GM18870 (cell line): Measurements from ENCODE around the gene METTL18.

Source experiments
- ATAC-seq: cut with Tn5 transposase; IDR thresholded peaks from one replicate; pipeline ENCODE4 v1.9.1; 2021; ENCODE audit warnings: moderate library complexity; ENCODE audit not compliant: unreplicated experiment

Gene METTL18

DNA sequence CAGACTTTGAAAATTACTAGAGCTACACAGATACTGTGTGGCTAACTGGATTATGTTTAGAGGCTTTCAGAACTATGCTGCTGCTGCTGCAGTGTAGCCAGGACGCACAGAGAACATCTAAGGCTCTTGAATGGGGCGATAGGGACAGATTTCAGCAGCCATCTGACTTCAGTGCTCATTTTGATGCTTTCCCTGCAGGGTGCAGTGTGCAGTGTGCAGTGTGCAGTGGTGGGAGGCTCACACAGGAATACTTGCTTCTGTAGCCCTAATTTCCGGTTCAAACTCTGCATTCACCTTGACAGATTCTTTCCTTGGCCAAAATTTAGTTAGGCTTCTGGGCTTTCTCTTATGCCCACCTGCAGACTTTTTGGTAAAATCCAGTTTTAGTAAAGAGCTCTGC lies 7.7 kb downstream of the METTL18 start:
- ATAC-seq = no peak

DNA sequence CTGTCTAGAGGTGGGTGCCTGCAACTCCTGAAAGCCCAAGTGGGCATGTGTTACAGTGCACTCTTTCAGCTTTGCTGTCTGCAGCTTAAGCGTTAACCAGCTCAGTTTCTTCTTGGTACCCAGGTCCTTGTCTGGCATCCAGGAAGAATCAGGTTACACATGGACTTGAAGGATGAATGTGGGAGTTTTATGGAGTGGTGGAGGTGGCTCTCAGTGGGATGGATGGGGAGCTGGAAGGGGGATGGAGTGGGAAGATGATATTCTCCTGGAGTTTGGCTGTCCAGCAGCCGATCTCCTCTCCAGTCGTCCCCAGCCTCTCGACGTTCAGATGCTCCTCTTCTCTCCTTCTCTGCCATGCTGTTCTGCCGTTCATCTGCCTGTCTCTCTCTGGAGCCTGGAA lies 9.4 kb downstream of the METTL18 start:
- ATAC-seq = no peak

DNA sequence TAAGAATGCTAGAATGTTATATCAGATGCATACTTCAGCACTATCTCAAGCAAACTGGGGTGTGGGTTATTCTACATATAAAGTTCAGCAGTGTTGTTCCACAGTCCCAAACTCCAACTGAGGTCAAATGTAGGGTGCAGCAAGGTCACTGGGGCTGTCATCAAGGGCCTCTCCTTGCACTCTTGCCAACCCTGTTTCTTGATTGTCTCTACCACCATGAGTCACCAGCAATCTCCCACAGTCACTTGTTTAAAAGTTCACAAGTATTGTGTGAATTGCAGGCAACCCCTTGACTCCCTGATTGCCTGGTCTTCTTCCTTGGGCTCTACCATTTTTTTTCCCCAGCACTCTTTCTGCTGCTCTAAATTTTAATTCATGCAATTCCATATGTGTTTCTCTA lies 10.6 kb downstream of the METTL18 start:
- ATAC-seq = no peak

DNA sequence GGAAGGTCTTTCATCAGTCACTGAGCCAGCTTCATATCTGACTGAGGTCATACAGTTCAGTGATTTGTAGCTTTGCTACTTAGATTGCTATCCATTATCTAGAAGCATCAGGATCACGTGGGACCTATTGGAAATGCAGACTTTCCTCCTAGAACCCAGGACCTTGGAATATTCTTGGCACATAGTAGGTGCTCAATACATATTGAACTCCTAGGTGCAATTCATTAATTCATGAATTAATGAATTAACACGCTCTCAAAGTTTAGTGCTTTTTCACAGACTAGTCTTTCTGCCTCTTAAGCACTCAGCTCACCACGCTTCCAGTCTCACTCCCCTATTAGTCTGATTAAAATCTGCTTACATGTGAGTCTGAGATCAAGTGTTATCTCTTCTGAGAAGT lies 12.1 kb downstream of the METTL18 start:
- ATAC-seq = no peak

DNA sequence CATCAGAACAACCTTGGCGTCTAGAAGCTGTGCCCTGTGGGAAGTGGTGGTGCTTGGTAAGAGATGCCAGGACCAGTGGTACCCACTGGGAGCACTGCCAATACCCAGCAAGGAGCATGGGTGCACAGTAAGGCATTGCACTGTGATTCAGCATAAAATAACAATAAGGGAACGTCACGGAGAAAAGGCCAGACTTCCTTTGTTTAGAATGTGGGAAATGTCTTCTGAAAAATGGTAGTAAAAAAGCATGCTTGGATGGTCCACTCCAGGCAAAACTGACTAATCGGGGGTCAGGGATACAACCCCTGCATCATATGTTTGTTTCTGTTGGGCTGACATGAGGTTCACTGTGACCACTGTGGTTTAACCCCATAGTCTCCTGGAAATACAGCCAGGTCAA lies 14.7 kb downstream of the METTL18 start:
- no peak for ATAC-seq

DNA sequence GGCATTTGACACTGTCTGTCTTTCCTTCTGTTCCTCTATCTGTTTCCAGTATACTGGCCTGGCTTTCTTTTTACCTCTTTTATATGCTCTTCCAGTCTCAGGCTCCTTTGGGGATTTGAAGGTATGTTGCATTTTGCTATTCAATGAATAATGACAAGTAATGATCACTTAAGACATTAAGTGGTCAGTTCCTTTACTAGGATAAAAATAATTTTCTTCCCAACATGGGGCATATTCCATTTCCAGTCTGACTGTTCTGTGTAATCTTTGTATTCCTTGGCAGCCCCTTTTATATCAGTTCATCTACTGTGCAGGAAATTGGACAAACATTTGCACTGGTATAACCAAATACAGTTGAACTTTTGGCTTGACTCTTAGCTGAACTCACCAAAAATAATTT lies 15.6 kb downstream of the METTL18 start:
- no peak for ATAC-seq

DNA sequence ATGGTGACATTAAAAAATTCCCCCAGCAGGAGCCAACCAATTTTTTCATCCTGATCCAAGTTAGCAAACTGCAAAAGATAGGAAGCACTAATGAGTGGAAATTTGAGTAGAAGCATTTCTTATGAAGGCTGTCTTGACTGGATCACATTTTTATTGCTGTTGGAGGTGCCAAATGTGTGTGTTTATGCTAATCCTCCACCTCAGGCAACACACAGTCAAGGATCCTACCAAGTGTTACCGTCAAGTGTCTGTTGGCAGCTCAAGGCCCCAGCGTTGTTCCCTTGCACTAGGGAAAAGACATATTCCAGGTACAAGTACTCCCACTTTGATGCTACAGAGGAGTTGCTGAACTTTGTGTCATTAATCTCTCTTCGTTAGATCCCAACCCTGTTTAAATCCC lies 18.3 kb downstream of the METTL18 start:
- ATAC-seq = no peak

DNA sequence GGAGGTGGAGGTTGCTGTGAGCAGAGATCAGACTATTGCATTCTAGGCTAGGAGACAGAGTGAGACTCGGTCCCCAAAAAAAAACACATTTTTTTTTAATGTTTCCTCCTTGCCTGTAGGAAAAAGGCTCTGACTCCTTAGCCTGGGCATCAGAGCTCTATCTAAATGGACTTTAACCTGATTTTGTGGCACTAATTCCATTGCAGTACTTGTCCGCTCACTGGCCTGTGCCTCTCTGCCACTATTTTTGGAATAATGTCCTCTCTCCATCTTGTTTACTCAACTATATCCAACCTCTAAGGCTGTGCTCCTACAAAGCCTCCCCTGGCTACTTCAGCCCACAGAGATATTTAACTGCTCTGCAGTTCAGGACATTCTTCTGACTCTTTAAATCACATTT lies 26.5 kb downstream of the METTL18 start:
- no peak for ATAC-seq

DNA sequence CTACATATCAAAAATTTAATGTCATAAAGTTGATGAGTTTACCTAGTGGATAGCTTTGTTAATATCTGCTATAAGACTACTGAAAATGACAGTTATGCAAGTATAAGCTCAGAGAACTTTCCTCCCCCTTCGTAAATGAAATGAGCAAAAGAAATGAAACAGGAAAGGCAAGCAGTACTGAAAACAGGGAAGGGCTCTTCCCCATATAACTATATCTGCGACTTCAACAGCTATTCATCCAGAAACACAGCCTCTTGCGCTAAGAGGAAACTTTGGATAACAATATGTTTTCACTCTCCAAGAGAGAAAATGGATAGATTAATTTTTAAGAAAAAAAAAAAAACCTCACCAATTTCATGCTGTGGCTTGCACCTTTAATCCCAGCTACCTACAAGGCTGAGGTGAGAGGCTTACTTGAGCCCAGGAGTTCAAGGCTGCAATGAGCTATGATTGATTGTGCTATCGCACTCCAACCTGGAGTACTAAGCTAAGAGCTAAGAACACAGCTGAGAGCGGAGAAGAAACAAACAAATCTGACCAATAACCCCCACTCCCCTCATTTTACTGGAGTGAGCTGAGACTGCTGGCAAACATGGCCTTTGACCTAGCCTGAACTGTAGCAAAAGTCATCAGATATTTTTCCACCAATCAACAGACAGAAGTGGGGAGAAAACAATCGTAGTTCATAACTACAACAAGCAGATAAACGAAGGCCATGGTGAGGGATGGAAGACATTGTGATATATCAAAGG lies 29.0 kb downstream of the METTL18 start:
- ATAC-seq = no peak

DNA sequence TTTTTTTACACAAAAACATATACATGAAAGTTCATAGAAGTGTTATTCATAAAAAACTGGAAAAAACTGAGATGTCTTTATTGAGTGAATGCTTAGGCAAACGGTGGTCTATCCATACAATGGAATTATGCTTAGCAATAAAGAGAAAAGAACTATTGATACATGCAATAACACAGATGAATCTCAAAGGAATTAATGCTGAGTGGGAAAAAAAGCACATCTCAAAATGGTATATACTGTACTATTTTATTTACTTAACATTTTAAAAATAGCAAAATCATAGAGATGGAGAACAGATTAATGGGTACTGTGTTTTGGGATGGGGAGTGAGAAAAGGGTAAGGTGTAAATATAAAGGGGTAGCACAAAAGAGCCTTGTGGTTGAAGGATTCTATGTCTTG lies 29.8 kb downstream of the METTL18 start:
- ATAC-seq = no peak

DNA sequence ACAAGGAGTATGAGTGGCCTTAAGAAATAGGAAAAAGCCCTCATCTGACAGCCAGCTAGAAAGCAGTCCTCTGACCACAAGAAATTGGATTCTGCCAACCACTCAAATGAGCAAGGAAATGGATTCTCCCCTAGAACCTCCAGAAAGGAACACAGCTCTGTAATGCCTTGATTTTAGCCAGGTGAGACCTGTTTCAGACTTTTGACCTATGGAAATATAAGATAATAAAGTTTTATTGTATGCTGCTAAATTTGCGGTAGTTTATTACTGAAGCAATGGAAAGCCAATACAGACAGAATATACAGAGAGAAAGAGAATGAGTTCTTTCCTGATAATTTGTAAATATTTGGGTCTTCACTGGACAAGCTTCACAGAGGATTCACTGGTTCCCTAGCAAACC lies 32.0 kb downstream of the METTL18 start:
- ATAC-seq = no peak

DNA sequence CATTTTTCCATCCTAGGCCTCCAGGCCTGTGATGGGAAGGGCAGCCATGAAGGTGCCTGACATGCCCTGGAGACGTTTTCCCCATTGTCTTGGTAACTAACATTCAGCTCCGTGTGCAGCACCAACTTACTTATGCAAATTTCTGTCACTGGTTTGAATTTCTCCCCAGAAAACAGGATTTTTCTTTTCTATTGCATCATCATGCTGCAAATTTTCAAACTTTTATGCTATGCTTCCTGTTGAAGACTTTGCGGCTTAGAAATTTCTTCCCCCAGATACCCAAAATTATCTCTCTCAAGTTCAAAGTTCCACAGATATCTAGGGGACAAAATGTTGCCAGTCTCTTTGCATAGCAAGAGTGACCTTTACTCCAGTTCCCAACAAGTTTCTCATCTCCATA lies 35.7 kb downstream of the METTL18 start:
- ATAC-seq = no peak

DNA sequence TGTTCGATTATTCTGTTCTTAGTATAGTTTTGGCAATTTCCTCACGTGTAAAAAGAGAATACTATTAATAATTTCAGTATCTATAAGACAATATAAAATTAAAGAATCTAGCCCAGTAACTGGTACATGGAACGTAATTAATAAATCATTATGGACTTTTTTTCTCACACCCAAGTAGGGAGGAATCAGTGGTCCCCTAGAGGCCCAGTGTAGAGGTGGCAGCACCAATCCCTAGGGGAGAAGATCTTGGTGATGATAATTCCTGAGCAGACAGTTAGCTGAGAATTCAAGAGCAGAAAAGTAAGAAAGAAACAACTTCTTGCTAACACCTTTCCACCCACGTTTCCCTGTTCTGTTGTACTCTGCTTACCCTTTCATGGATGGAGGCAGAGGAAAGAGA lies 41.2 kb downstream of the METTL18 start:
- ATAC-seq = no peak

DNA sequence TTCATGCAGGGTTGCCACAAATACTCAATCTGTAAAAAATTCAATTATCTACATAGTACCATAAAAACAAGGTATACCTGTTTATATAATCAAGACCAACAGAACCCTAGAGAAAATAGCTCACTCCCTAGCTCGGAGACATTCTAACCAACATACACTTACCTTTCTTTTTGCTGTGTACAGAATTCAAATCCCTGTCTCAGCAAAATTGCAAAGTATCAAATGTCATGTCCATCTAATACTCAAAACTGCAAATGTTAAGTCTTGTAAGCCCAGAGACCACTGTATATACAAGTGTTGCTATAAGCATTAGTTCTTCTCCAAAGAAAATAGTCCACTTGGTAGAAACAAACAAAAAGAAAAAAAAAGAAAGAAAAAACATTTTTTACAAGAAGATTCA lies 44.7 kb downstream of the METTL18 start:
- no peak for ATAC-seq

DNA sequence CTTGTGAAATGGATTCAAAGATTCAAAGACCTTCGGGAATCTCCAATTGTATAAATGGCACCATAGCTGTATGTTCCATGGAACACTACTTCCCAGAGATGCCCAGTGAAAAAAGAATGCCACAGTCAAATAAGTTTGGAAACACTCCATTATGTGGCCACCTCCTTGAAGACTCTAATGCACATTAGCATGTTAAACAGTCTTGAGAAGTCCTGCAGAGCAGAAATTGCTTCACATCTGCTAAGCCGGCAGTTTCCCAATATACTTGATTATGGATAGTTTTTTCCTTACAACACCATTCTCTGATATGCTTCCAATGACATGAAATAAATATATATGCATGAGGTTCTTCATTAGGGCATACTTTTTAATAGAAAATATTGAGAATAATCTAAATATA lies 48.2 kb downstream of the METTL18 start:
- no peak for ATAC-seq

DNA sequence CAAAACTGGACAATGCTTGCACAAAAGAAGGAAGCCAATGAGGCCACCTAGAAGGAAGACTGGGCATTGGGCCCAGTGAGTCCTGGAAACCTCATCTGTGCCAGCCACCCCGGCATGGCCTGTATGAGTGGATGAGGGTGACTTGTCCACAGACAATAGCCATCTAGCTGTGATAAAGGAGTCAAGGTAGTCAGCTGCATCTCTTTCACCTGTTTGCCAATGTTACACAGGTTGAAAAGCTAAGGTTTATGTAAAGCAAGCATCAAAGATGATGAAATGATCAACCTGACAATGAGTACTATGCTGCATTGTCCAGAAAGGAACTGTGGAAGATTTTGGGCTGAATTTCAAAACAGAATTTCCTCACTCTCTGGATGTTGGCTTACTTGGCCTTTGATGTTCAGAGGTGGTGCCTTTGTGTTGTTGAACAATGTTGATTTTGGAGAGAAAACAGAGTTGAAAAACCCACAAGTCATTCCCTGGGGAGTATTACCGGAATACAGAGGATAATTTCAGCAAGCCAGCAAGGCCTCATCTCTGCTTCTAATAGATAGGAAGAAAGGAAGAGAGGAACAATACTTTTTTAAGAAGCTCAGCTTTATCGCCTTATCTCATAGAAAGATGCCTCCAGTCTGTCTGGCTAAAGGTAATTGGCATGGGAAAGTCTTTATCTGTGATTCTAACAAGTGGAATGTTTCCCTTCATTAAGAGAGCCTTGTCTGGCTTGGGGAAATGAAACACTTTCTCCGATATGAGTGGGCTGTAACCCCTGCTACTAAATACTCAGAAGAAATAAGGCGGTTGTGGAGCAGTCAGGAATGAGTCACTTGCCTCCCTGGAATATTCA lies 49.5 kb downstream of the METTL18 start:
- no peak for ATAC-seq
